ENCODE measurements around the gene GIGYF1. TPM values are rescaled to one million over a fixed set of nuclear protein-coding genes. Genes with fewer than 3 reads are reported as not detected.
A peak's percentile ranks its signal among the peaks of the same experiment; 100 is the strongest.

GIGYF1 gene
- total and polyA plus RNA-seq, 2 of the 13 experiments (the other 11 are each of a cell fraction or from before 2014, with no cell fraction given): 7.6 to 16.1 TPM

DNA sequence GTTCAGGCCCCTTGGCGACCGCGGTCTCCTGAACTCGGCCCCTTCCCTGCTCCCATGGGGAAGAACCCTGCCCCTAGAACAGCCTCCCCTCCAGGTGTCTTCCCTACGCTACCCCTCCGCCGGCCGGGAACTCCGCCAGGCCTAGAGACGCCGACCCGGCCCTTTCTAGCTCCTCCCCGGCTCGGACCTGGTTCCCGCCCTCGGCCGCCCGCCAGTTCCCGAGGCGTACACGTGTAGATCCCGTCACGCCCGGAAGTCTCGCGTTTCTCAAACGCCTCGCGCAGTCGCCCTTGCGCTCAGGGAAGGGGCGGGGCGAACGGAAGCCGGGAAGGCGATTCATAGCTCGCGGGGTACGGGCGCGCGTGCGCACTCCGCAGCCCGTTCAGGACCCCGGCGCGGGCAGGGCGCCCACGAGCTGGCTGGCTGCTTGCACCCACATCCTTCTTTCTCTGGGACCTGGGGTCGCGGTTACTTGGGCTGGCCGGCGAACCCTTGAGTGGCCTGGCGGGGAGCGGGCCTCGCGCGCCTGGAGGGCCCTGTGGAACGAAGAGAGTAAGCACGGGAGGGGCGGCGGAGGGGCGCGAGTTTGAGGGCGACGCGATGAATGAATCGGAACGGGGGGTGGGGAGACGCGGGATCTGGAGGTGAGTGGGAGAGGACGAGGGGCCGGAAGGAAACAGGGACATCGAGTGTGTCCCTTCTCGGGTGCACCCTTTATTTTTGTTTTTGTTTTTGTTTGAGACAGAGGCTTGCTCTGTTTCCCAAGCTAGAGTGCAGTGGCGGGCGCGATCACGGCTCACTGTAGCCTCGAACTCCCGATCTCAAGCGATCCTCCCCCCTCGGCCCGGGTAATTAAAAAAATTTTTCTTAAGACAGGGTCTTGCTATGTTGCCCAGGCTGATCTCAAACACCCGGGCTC lies 12.0 kb upstream of the GIGYF1 start, which contains the start of gene POP7 (continued):
- TF ChIP-seq SMAD3 (CRISPR knock-in tag; IDR thresholded peaks at IDR 0.05) (no peak), RFX1 (IDR thresholded peaks at IDR 0.05) (no peak), ZNF17 (CRISPR knock-in tag; IDR thresholded peaks at IDR 0.05) (no peak; the same call in 1 of the 2 replicates), KAT7 (CRISPR knock-in tag; IDR thresholded peaks at IDR 0.05; ENCODE audit: borderline replicate concordance) (no peak), SOX13 (IDR thresholded peaks at IDR 0.05) (no peak), SOX13 (CRISPR knock-in tag; conservative IDR thresholded peaks at IDR 0.05 in 1 of 2, IDR thresholded peaks at IDR 0.05 in 1 of 2) (peak in 1 of 2 experiments; percentile 45; a peak in 1 of 4 replicates), SIN3A (IDR thresholded peaks at IDR 0.05; ENCODE audit: borderline replicate concordance, low read depth, low read length) (peak; percentile 20; the same call in 1 of the 2 replicates), POLR2G (IDR thresholded peaks at IDR 0.05; ENCODE audit: low read depth, low read length) (peak; percentile 89), CBX5 (CRISPR knock-in tag; IDR thresholded peaks at IDR 0.05; ENCODE audit: borderline replicate concordance) (peak; percentile 49; the same call in 1 of the 2 replicates), KDM1A (CRISPR knock-in tag; IDR thresholded peaks at IDR 0.05) (no peak), MIXL1 (CRISPR knock-in tag; IDR thresholded peaks at IDR 0.05) (no peak; the same call in 1 of the 2 replicates), RFXANK (CRISPR knock-in tag; IDR thresholded peaks at IDR 0.05) (no peak), ZNF556 (CRISPR knock-in tag; IDR thresholded peaks at IDR 0.05; ENCODE audit: borderline replicate concordance) (peak; percentile 97), GATAD2A (CRISPR knock-in tag; IDR thresholded peaks at IDR 0.05) (peak; percentile 11; the same call in 1 of the 2 replicates), NCOA2 (CRISPR knock-in tag; IDR thresholded peaks at IDR 0.05) (no peak; the same call in 1 of the 2 replicates), ZNF24 (IDR thresholded peaks at IDR 0.05) (no peak)
- TF ChIP-seq, protein P1, sequence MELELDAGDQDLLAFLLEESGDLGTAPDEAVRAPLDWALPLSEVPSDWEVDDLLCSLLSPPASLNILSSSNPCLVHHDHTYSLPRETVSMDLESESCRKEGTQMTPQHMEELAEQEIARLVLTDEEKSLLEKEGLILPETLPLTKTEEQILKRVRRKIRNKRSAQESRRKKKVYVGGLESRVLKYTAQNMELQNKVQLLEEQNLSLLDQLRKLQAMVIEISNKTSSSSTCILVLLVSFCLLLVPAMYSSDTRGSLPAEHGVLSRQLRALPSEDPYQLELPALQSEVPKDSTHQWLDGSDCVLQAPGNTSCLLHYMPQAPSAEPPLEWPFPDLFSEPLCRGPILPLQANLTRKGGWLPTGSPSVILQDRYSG (CRISPR knock-in tag; IDR thresholded peaks at IDR 0.05): no peak; the same call in 1 of the 2 replicates
- TF ChIP-seq, protein P2, sequence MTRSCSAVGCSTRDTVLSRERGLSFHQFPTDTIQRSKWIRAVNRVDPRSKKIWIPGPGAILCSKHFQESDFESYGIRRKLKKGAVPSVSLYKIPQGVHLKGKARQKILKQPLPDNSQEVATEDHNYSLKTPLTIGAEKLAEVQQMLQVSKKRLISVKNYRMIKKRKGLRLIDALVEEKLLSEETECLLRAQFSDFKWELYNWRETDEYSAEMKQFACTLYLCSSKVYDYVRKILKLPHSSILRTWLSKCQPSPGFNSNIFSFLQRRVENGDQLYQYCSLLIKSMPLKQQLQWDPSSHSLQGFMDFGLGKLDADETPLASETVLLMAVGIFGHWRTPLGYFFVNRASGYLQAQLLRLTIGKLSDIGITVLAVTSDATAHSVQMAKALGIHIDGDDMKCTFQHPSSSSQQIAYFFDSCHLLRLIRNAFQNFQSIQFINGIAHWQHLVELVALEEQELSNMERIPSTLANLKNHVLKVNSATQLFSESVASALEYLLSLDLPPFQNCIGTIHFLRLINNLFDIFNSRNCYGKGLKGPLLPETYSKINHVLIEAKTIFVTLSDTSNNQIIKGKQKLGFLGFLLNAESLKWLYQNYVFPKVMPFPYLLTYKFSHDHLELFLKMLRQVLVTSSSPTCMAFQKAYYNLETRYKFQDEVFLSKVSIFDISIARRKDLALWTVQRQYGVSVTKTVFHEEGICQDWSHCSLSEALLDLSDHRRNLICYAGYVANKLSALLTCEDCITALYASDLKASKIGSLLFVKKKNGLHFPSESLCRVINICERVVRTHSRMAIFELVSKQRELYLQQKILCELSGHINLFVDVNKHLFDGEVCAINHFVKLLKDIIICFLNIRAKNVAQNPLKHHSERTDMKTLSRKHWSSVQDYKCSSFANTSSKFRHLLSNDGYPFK (CRISPR knock-in tag; IDR thresholded peaks at IDR 0.05; ENCODE audit: borderline replicate concordance): peak; percentile 60; the same call in 1 of the 2 replicates
- TF ChIP-seq, protein P3, sequence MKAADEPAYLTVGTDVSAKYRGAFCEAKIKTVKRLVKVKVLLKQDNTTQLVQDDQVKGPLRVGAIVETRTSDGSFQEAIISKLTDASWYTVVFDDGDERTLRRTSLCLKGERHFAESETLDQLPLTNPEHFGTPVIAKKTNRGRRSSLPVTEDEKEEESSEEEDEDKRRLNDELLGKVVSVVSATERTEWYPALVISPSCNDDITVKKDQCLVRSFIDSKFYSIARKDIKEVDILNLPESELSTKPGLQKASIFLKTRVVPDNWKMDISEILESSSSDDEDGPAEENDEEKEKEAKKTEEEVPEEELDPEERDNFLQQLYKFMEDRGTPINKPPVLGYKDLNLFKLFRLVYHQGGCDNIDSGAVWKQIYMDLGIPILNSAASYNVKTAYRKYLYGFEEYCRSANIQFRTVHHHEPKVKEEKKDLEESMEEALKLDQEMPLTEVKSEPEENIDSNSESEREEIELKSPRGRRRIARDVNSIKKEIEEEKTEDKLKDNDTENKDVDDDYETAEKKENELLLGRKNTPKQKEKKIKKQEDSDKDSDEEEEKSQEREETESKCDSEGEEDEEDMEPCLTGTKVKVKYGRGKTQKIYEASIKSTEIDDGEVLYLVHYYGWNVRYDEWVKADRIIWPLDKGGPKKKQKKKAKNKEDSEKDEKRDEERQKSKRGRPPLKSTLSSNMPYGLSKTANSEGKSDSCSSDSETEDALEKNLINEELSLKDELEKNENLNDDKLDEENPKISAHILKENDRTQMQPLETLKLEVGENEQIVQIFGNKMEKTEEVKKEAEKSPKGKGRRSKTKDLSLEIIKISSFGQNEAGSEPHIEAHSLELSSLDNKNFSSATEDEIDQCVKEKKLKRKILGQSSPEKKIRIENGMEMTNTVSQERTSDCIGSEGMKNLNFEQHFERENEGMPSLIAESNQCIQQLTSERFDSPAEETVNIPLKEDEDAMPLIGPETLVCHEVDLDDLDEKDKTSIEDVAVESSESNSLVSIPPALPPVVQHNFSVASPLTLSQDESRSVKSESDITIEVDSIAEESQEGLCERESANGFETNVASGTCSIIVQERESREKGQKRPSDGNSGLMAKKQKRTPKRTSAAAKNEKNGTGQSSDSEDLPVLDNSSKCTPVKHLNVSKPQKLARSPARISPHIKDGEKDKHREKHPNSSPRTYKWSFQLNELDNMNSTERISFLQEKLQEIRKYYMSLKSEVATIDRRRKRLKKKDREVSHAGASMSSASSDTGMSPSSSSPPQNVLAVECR (CRISPR knock-in tag; IDR thresholded peaks at IDR 0.05; ENCODE audit: borderline replicate concordance): peak; percentile 90; the same call in 1 of the 2 replicates
- TF ChIP-seq, protein P4, sequence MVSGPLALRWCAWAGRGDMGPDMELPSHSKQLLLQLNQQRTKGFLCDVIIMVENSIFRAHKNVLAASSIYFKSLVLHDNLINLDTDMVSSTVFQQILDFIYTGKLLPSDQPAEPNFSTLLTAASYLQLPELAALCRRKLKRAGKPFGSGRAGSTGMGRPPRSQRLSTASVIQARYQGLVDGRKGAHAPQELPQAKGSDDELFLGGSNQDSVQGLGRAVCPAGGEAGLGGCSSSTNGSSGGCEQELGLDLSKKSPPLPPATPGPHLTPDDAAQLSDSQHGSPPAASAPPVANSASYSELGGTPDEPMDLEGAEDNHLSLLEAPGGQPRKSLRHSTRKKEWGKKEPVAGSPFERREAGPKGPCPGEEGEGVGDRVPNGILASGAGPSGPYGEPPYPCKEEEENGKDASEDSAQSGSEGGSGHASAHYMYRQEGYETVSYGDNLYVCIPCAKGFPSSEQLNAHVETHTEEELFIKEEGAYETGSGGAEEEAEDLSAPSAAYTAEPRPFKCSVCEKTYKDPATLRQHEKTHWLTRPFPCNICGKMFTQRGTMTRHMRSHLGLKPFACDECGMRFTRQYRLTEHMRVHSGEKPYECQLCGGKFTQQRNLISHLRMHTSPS (CRISPR knock-in tag; IDR thresholded peaks at IDR 0.05; ENCODE audit: low read depth): peak; percentile 59; the same call in 1 of the 2 replicates

Measured in HepG2 (cell line).